ENCODE data around the gene MRPL3. TPM values are rescaled to one million over a fixed set of nuclear protein-coding genes. Genes with fewer than 3 reads are reported as not detected.

MRPL3 gene
- total RNA-seq, 1 donor from 2014 or later = 130 TPM

GRCh38 chr3:131501949-131502348 is 822 bp downstream of the MRPL3 start:
- peak; percentile 8 for DNase-seq (ENCODE audit: low read depth)

GRCh38 chr3:131494706-131495105 is 8.1 kb downstream of the MRPL3 start:
- DNase-seq (ENCODE audit: low read depth) = no peak

GRCh38 chr3:131491775-131492174 is 11.0 kb downstream of the MRPL3 start:
- no peak for DNase-seq (ENCODE audit: low read depth)

DNA sequence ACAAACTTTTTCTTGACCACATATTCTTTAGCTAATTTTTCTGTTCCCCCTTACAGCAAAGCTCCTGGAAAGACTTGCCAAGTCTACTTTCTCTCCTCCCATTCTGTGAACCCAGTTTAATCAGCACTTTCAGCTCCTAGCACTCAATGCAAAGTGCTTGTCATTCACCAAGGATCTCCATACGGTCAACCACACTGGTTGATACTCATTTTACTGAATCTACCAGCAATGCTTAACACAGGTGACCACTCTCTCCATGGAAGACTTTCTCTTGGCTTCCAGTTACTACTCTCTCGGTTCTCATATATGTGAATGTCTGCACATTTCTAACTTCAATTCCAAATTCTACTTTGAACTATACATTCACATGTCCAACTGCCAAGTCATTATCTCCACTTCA is 11.7 kb downstream of the MRPL3 start:
- no peak for DNase-seq (ENCODE audit: low read depth)

- peak; percentile 8 for DNase-seq (ENCODE audit: low read depth)
Measured at GRCh38 chr3:131486545-131486944, 16.2 kb downstream of the MRPL3 start.

DNA sequence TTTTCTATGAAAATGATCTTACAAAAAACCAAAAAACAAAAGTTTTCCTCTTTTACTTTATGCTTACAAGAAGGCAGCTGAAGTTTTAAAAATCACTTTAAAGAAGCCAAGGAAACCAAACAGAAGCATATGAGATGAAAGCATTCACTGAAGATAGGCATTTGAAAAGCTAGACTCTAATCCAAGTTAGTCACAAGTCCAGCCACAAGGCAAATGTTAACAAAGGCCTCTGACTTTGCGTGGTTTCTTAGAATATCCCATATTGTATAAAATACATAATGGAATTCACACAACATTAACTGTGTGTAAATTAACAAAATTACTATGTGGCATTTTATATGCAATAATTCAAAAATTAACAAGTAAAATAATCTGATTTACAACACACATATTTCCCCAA is 17.7 kb downstream of the MRPL3 start:
- DNase-seq (ENCODE audit: low read depth) = peak; percentile 51

DNA sequence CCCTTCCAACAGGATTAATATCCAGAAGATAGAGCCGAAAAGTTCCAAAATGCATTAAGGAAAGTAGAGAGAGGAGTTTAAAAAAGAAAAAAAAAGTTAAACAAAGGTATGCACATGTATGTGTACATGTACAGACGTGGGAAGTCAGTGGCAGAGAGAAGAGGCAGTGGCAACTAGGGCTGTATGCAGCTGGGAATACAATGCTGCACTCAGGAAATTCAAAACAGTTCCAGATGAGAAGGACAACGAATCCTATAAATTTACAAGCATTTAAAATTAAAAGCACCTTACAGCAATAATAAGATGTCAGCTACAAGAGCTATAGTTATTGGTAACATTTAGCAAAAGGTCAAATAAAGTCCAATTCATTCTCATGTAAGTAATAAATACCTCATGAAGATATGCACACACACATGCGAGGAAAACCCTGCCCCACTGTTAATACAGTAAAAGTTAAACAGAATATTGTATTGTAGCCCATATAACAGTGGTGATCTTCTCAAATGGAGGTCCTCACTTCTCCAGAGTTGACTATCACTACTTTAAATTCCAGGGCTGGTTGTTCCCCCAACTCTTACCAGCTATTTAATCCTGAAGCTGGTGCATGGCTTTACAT is 18.2 kb downstream of the MRPL3 start:
- DNase-seq (ENCODE audit: low read depth) = no peak

- DNase-seq (ENCODE audit: low read depth) = peak; percentile 57
Measured at GRCh38 chr3:131480116-131480515, 22.7 kb downstream of the MRPL3 start.

DNA sequence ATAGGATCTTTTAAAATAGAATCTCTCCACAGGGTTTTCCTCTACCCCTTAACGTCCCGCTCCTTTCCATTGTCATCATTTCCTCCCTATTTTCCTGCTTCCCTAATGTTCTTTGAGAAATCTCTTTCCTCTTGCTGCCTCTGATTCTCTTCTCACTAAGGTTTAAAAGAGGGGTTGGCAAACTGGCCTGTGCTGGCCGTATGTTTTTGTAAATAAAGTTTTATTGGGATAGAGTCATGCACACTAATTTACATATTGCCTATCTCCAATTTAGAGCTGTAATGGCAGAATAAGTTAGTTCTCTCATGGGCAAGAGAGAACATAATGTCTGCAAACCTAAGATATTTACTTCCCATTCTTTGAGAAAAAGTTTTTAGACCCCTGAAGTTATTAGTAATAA is 25.0 kb downstream of the MRPL3 start:
- DNase-seq (ENCODE audit: low read depth) = no peak

GRCh38 chr3:131474115-131474514 is 28.7 kb downstream of the MRPL3 start:
- DNase-seq (ENCODE audit: low read depth) = no peak

DNA sequence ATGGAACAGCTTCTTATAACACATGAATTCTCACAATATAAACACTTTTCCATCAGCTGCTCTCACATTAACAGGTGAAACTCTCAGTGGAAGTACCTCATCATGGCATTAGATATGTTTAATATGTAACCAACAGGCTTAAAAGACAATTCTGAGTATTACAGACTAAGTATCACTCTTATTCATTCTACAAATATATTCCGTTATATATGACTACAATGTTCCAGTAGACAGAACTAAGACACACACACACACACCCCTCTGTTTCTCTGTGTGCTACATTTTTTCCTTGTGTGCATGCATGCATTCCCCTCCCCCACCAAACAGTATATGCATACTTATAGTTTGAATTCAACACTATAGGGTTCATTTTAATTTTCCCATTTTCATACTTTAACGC is 32.4 kb downstream of the MRPL3 start:
- DNase-seq (ENCODE audit: low read depth) = no peak

- no peak for DNase-seq (ENCODE audit: low read depth)
Measured at GRCh38 chr3:131458653-131459052, 44.1 kb downstream of the MRPL3 start.

DNA sequence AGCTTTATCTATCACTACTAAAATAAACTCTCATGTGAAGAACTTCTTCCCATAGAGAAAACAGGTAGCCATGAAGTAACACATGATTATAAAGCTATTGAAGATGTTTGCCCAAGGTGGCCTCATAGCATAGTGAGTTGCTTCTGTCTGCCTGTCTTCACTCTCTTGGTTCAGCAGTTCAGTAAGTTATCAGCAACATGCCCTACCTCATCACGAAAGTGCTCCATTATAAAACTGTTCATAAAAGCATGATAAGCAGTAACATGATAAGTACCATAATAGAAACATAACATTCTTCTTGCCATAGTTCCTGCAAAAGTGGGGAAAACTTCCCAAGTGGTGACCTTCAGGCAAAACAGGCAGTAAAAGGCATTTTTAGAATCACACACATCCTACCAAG is 45.6 kb downstream of the MRPL3 start:
- no peak for DNase-seq (ENCODE audit: low read depth)

DNA sequence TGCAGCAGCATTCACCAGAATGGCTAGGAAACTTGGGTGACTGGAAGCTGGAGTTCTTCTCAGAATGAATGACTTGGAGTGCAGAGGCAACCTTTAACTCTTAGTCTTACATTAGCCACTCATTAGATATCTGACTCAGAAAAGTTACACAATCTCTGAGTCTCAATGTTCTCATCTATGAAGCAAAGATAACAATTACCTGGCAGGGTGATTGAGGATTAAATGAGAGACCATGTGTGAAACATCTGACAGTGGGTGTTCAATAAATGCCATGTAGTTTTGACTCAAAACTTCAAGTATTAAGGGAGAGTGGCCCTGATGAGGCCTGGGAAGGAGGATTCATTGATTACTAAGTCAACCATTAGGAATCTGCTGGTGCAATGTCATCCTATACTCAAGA is 48.3 kb downstream of the MRPL3 start:
- DNase-seq (ENCODE audit: low read depth) = no peak

DNA sequence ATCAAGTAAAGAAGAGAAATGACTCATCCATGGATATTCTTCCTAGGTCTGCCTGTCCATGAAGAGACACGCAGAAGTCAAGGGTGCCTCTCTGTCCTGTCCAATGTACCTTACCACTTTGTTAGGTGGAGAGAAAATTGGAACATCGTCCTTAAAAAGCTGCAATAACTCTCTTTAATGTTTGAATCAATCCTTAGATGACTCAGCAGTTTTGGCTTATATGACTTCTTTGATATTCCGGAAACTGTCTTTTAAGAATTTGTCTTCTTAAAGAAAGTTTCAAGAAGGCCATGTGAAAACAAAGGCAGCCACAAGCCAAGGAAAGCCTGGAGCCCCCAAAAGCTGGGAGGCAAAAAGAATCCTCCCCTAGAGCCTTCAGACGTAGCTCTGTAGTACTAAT is 49.2 kb downstream of the MRPL3 start:
- DNase-seq (ENCODE audit: low read depth) = no peak

DNA sequence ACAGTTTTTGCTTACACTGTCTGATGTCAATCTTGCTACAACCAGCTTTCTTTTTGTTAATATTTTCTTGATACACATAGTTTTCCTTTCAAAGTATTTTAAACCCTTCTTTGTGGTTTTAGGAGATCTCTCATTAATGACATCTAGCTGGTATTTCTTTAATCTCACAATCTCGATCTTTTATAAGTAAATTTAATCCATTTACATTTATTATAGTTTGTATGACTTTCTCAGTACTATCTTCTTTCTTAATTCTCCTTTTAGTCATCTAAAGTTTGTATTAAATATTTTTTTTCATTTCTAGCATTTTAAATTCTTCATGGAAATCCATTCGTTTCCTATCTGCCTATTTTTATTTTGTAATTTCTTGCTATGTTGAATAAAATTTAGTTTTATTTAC is 55.4 kb downstream of the MRPL3 start:
- DNase-seq (ENCODE audit: low read depth) = no peak

- no peak for DNase-seq (ENCODE audit: low read depth)
Measured at GRCh38 chr3:131444180-131444579, 58.6 kb downstream of the MRPL3 start.

DNA sequence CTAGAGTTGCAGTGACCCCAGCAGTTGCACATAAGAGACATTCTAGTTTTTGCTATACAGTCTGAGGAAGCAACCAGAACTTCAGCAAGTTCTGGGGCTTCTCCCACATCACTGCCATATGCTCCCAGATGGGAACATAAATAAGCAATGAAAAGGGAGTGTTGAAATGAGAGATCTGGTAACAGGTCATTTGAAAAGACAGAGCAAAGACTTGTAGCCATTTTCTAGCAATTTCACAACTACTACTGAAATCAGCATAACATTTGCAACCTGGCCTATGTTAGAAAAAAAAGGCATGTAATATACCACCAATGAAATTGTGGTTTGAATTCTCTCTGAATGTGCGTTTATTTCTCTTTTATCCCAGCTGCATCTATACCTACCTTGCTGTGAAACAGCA is 63.7 kb downstream of the MRPL3 start:
- DNase-seq (ENCODE audit: low read depth) = no peak

- no peak for DNase-seq (ENCODE audit: low read depth)
Measured at GRCh38 chr3:131435000-131435399, 67.8 kb downstream of the MRPL3 start.

- DNase-seq (ENCODE audit: low read depth) = no peak
Measured at GRCh38 chr3:131432441-131432840, 70.3 kb downstream of the MRPL3 start.

GRCh38 chr3:131431754-131432153 is 71.0 kb downstream of the MRPL3 start:
- DNase-seq (ENCODE audit: low read depth) = no peak

- DNase-seq (ENCODE audit: low read depth) = no peak
Measured at GRCh38 chr3:131427226-131427625, 75.5 kb downstream of the MRPL3 start.

DNA sequence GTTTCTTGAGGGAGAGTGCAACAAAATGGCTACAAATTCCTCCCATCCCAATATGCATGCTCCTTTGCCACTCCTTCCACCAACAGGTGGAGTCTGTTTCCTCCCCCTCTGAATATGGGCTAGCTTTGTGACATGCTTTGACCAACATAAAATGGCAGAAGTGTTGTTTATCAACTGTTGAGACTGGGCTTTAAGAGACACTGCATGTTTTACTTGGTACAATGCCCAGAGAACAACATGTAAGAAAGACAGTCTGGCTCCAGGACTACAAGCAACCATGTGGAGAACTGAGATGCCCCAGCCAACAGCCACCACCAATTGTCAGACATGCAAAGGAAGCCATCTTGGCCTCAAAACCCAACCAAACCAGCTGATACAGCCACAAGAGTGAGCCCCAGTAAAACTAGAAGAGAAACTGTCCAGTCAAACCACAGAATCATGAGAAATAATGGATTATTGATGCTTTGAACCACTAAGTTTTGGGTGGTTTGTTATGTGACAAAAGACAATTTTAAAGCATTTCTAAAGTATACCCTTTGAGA is 80.7 kb downstream of the MRPL3 start:
- DNase-seq (ENCODE audit: low read depth) = peak; percentile 19

- peak; percentile 69 for DNase-seq (ENCODE audit: low read depth)
Measured at GRCh38 chr3:131421301-131421700, 81.5 kb downstream of the MRPL3 start.

All from myocyte (in vitro differentiated cells).